ENCODE data around the gene SH3RF1.
"Not testable (repeated sequence)": the region's sequence is repeated elsewhere in the genome, so short reads cannot be mapped to it uniquely, and the experiment has no call there.

The SH3RF1 gene

GRCh38 chr4:169184686-169185085 is 86.1 kb downstream of the SH3RF1 start:
- DNase-seq = no peak
- H3K27ac Mint-ChIP-seq = no peak overlapping the region
- no peak for ATAC-seq (replicated peaks)
- H3K4me1 Mint-ChIP-seq (ENCODE audit: low read depth in 2 of 2) = no peaks in the 10 kb centered on the region
- no peaks in the 10 kb centered on the region for H3K36me3 Mint-ChIP-seq (ENCODE audit: insufficient read depth)
- H3K9me3 Mint-ChIP-seq = no peaks in the 10 kb centered on the region
- no peak overlapping the region for H3K4me3 Mint-ChIP-seq
- H3K27me3 Mint-ChIP-seq = peaks cover 35 to 50% of the 10 kb centered on the region in 2 donors

DNA sequence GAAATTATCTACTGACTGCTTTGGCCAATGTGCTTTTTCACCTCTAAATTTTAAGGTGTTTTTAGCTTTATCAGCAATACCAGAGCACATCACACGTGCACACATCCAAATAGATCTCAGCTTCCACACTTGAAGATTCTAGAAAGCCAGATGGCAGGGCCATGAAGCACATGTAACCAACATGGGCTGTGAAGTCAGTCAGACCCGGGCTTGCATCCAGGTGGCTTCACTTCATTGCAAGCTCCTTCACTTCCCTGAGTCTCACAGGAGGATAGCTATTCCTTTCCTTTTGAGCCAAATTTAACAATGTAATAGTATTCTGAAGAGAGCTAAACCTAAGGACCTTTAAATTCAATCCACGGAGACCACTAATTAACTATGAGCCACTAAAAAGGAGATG is 86.5 kb downstream of the SH3RF1 start:
- DNase-seq (no peak), ATAC-seq (replicated peaks) (no peak)
- H3K36me3 Mint-ChIP-seq (ENCODE audit: insufficient read depth) = no peaks in the 10 kb centered on the region
- H3K27ac Mint-ChIP-seq = no peak overlapping the region
- peaks cover 35 to 50% of the 10 kb centered on the region in 2 donors for H3K27me3 Mint-ChIP-seq
- no peak overlapping the region for H3K4me3 Mint-ChIP-seq
- H3K4me1 Mint-ChIP-seq (ENCODE audit: low read depth in 2 of 2) = no peaks in the 10 kb centered on the region
- no peaks in the 10 kb centered on the region for H3K9me3 Mint-ChIP-seq

GRCh38 chr4:169183581-169183980 is 87.2 kb downstream of the SH3RF1 start:
- Mint-ChIP-seq H3K4me3 (no peak overlapping the region), H3K4me1 (ENCODE audit: low read depth in 2 of 2) (no peaks in the 10 kb centered on the region), H3K27me3 (peaks cover 35 to 43% of the 10 kb centered on the region in 2 donors), H3K27ac (no peak overlapping the region), H3K9me3 (no peaks in the 10 kb centered on the region), H3K36me3 (ENCODE audit: insufficient read depth) (no peaks in the 10 kb centered on the region)
- no peak for ATAC-seq (replicated peaks)
- no peak for DNase-seq

- DNase-seq (no peak), ATAC-seq (replicated peaks) (no peak)
- H3K4me1 Mint-ChIP-seq (ENCODE audit: low read depth in 2 of 2) = peaks cover 0 to 6% of the 10 kb centered on the region in 2 donors
- peaks cover 13 to 27% of the 10 kb centered on the region in 2 donors for H3K27me3 Mint-ChIP-seq
- H3K36me3 Mint-ChIP-seq (ENCODE audit: insufficient read depth) = no peaks in the 10 kb centered on the region
- H3K4me3 Mint-ChIP-seq = no peak overlapping the region
- no peaks in the 10 kb centered on the region for H3K9me3 Mint-ChIP-seq
- H3K27ac Mint-ChIP-seq = no peak overlapping the region
Measured at GRCh38 chr4:169179609-169180521, 90.9 kb downstream of the SH3RF1 start.

- not testable (repeated sequence) for H3K4me3 Mint-ChIP-seq; H3K27ac Mint-ChIP-seq; DNase-seq; ATAC-seq (replicated peaks); H3K36me3 Mint-ChIP-seq (ENCODE audit: insufficient read depth); H3K4me1 Mint-ChIP-seq (ENCODE audit: low read depth in 2 of 2); H3K9me3 Mint-ChIP-seq
- peaks cover 8 to 32% of the 10 kb centered on the region in 2 donors for H3K27me3 Mint-ChIP-seq
Measured at GRCh38 chr4:169178092-169178491, 92.7 kb downstream of the SH3RF1 start.

DNA sequence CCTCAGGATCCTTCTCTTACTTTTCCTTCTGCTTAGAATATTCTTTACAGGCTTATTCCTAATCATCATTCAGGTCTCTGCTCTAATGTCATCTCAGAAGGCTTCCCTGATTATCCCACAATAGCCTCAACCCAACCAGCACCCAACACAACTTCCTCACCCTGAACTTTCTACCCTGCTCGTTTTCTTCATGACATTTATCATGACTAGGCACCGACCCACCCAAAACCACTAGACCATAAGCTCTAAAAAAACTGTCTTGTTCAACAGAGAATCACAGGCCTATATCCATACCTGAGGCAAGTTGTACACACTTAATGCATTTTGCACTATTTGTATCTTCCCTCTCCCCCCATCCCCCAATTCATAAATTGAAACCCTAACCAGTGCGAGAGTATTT is 95.3 kb downstream of the SH3RF1 start:
- Mint-ChIP-seq H3K9me3 (no peaks in the 10 kb centered on the region), H3K27ac (no peak overlapping the region), H3K27me3 (peaks cover 8 to 20% of the 10 kb centered on the region in 2 donors), H3K36me3 (ENCODE audit: insufficient read depth) (peaks cover 2% of the 10 kb centered on the region), H3K4me3 (no peak overlapping the region), H3K4me1 (ENCODE audit: low read depth in 2 of 2) (peaks cover 0 to 6% of the 10 kb centered on the region in 2 donors)
- no peak for DNase-seq
- ATAC-seq (replicated peaks) = no peak

- Mint-ChIP-seq H3K4me1 (ENCODE audit: low read depth in 2 of 2) (peaks cover 0 to 6% of the 10 kb centered on the region in 2 donors), H3K9me3 (no peaks in the 10 kb centered on the region), H3K27ac (no peak overlapping the region)
Measured at GRCh38 chr4:169175035-169175434, 95.7 kb downstream of the SH3RF1 start.

GRCh38 chr4:169174247-169174646 is 96.5 kb downstream of the SH3RF1 start:
- ATAC-seq (replicated peaks) = no peak
- Mint-ChIP-seq H3K4me3 (no peak overlapping the region), H3K27ac (no peak overlapping the region), H3K27me3 (peaks cover 8 to 20% of the 10 kb centered on the region in 2 donors), H3K36me3 (ENCODE audit: insufficient read depth) (peaks cover 2% of the 10 kb centered on the region), H3K9me3 (no peaks in the 10 kb centered on the region), H3K4me1 (ENCODE audit: low read depth in 2 of 2) (peaks cover 0 to 6% of the 10 kb centered on the region in 2 donors)
- no peak for DNase-seq

More at GRCh38 chr4:169175035-169175434, 95.7 kb downstream of the SH3RF1 start:
- no peak for DNase-seq
- Mint-ChIP-seq H3K36me3 (ENCODE audit: insufficient read depth) (peaks cover 2% of the 10 kb centered on the region), H3K27me3 (peaks cover 8 to 20% of the 10 kb centered on the region in 2 donors), H3K4me3 (no peak overlapping the region)
- no peak for ATAC-seq (replicated peaks)

DNA sequence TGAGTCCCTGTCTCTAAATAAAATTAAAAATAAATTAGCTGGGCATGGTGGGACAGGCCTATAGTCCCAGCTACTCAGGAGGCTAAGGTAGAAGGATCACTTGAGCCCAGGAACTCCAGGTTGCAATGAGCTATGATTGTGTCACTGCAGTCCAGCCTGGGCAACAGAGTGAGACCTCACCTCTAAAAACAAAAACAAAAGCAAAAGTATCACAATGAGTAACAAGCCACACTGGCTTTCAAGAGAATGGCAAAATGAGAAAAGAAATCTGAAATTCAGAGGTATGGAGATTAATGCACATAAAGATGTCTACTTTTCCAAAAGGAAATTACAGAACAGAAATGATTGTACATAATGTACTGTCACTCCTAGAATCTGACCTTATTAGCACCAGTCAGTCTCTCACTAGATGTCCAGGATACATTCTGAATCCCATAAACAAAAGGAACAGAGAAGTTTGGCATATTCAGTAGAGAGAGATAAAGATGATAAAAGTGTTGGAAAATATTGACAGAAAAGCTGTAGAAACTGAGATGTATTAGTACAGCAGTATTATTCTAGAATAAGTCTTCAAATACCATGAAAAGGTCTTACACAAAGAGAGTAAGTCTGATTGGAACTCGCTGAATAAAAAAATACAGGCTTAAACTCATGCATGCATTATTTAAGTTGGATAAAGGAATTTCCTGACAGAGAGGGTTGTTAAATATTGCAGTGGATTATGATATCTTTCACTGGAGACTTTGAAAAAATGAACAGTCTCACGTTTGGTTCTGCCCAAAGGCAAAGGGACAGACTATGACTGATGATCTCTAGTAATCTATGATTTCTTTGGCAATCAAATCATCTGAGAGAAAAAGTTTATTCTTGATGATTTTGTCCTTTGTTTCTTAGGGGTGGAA is 102.5 kb downstream of the SH3RF1 start:
- Mint-ChIP-seq H3K9me3 (no peaks in the 10 kb centered on the region), H3K27ac (no peak overlapping the region), H3K27me3 (peaks cover 14 to 27% of the 10 kb centered on the region in 2 donors), H3K36me3 (ENCODE audit: insufficient read depth) (peaks cover 2% of the 10 kb centered on the region), H3K4me1 (ENCODE audit: low read depth in 2 of 2) (no peaks in the 10 kb centered on the region), H3K4me3 (no peak overlapping the region)
- no peak for DNase-seq
- ATAC-seq (replicated peaks) = no peak

- ATAC-seq (replicated peaks) (no peak), DNase-seq (no peak)
- Mint-ChIP-seq H3K36me3 (ENCODE audit: insufficient read depth) (no peaks in the 10 kb centered on the region), H3K27me3 (peaks cover 16 to 29% of the 10 kb centered on the region in 2 donors), H3K9me3 (no peaks in the 10 kb centered on the region), H3K4me1 (ENCODE audit: low read depth in 2 of 2) (no peaks in the 10 kb centered on the region), H3K27ac (no peak overlapping the region), H3K4me3 (no peak overlapping the region)
Measured at GRCh38 chr4:169164669-169165415, 105.9 kb downstream of the SH3RF1 start.

DNA sequence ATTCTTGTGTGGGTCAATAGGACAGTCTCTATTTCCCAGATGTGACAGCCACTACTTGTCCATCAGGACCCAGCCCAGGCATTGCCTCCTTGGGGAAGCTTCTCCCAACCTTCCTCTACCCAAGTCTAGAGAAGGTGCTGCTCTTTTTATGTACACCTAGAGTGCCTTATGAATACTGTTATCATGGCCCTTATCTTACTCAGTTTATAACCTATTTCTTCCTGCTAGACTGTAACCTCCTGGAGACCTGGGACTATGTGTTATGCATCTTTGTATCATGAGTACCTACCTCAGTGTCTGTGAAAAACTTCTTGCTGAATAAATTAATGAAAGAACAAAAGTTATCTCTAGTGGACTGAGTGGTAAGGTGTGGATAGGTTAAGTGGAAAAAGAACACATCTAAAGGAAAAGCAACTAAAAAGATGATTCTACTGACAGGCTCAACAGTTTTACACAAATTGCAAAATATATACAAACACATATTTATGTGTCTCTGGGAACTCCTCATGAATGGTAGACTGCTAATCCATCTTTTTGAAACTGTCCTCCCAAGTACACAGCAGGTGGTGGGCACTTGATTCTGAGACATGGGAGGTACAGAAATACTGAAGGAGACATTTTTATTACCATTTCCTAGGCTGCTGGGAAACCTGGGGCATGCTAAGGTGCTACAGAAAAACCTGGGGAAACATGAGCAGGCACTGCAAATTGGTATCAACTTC is 106.6 kb downstream of the SH3RF1 start:
- peaks cover 16 to 29% of the 10 kb centered on the region in 2 donors for H3K27me3 Mint-ChIP-seq
- DNase-seq = no peak
- H3K4me1 Mint-ChIP-seq (ENCODE audit: low read depth in 2 of 2) = no peaks in the 10 kb centered on the region
- H3K36me3 Mint-ChIP-seq (ENCODE audit: insufficient read depth) = no peaks in the 10 kb centered on the region
- ATAC-seq (replicated peaks) = no peak
- H3K9me3 Mint-ChIP-seq = no peaks in the 10 kb centered on the region
- H3K4me3 Mint-ChIP-seq = no peak overlapping the region
- H3K27ac Mint-ChIP-seq = no peak overlapping the region

- DNase-seq = no peak
- H3K9me3 Mint-ChIP-seq = no peaks in the 10 kb centered on the region
- peaks cover 16 to 30% of the 10 kb centered on the region in 2 donors for H3K27me3 Mint-ChIP-seq
- H3K4me1 Mint-ChIP-seq (ENCODE audit: low read depth in 2 of 2) = no peaks in the 10 kb centered on the region
- no peak overlapping the region for H3K27ac Mint-ChIP-seq
- no peak overlapping the region for H3K4me3 Mint-ChIP-seq
- H3K36me3 Mint-ChIP-seq (ENCODE audit: insufficient read depth) = no peaks in the 10 kb centered on the region
- ATAC-seq (replicated peaks) = no peak
Measured at GRCh38 chr4:169163495-169163894, 107.3 kb downstream of the SH3RF1 start.
